ENCODE data around the gene GBA2. TPM values are rescaled to one million over a fixed set of nuclear protein-coding genes. Genes with fewer than 3 reads are reported as not detected.

Gene GBA2
- total RNA-seq, 2 donors from 2014 or later, result 54.2 to 111 TPM

- peak; percentile 63 for ATAC-seq
- TF ChIP-seq, protein P1, sequence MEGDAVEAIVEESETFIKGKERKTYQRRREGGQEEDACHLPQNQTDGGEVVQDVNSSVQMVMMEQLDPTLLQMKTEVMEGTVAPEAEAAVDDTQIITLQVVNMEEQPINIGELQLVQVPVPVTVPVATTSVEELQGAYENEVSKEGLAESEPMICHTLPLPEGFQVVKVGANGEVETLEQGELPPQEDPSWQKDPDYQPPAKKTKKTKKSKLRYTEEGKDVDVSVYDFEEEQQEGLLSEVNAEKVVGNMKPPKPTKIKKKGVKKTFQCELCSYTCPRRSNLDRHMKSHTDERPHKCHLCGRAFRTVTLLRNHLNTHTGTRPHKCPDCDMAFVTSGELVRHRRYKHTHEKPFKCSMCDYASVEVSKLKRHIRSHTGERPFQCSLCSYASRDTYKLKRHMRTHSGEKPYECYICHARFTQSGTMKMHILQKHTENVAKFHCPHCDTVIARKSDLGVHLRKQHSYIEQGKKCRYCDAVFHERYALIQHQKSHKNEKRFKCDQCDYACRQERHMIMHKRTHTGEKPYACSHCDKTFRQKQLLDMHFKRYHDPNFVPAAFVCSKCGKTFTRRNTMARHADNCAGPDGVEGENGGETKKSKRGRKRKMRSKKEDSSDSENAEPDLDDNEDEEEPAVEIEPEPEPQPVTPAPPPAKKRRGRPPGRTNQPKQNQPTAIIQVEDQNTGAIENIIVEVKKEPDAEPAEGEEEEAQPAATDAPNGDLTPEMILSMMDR (IDR thresholded peaks at IDR 0.05), result no peak
- TF ChIP-seq POLR2A (IDR thresholded peaks at IDR 0.05), result peak in 2 of 3 donors; percentile 45 to 61
- WGBS, 2 donors, result 0 to 5% methylated on average over 38 to 49 of the region's 61 CpGs
These were observed 58.3 kb downstream of the GBA2 start for GRCh38 chr9:35690614-35691333.

DNA sequence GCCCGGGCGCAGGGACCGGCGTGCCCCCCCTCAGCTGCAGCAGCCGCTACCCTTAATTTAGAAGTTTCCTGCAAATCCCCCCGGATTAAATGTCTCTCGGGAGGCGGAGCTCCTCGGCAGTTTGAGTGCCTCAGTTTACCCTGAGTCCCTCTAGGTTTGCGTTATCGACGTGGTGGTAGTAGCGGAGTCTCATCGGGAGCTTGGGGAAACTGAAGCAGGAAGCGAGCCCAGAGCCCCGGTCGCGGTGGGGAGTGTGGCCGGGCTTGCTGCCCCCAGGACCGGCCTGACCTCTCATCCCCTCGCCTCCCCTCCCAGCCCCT, 58.8 kb downstream of the GBA2 start:
- ATAC-seq (no peak), DNase-seq (no peak)
- H3K27me3 ChIP-seq, result no peaks in the 10 kb centered on the region
- 7% methylated on average over 21 of the region's 21 CpGs; no CpG with 5 or more reads in 1 of the 2 donors for WGBS, 2 donors
- no peak for TF ChIP-seq POLR2A (IDR thresholded peaks at IDR 0.05)
- TF ChIP-seq, protein P1 (IDR thresholded peaks at IDR 0.05), result no peak
- H3K27ac ChIP-seq, result peak overlapping the region; percentile 69 to 90 (median 82)
- intact Hi-C loops (cut with DNase I), result no loop called here
- peak overlapping the region; percentile 86 to 88 for H3K4me3 ChIP-seq
- H3K4me1 ChIP-seq, result peaks cover 16% of the 10 kb centered on the region
- no peaks in the 10 kb centered on the region for H3K36me3 ChIP-seq (replicated peaks in 1 of 2; ENCODE audit: insufficient read depth in 1 of 2, low read depth in 2 of 2)
- no peaks in the 10 kb centered on the region for H3K9me3 ChIP-seq

More at GRCh38 chr9:35690614-35691333, 58.3 kb downstream of the GBA2 start:
- peak; percentile 60 to 71 (median 69) for DNase-seq
- Histone ChIP-seq H3K27me3 (no peaks in the 10 kb centered on the region), H3K36me3 (replicated peaks in 1 of 2; ENCODE audit: insufficient read depth in 1 of 2, low read depth in 2 of 2) (no peaks in the 10 kb centered on the region), H3K4me1 (peaks cover 21% of the 10 kb centered on the region), H3K27ac (peak overlapping the region; percentile 69 to 90 (median 82)), H3K4me3 (peak overlapping the region; percentile 86 to 88), H3K9me3 (no peaks in the 10 kb centered on the region)
- intact Hi-C loops (cut with DNase I), result no loop called here

GRCh38 chr9:35689542-35690293, 59.3 kb downstream of the GBA2 start, which contains the start of gene TPM2:
Gene TPM2 (minus strand): TSS chr9:35689925. CDS start chr9:35689817, 108 bp downstream.
- ATAC-seq (peak; percentile 18), DNase-seq (peak; percentile 20 to 37 (median 30))
- H3K27me3 ChIP-seq, result no peaks in the 10 kb centered on the region
- H3K9me3 ChIP-seq, result no peaks in the 10 kb centered on the region
- intact Hi-C loops (cut with DNase I), result no loop called here
- WGBS, 2 donors, result 61 to 84% methylated on average over 43 to 54 of the region's 61 CpGs
- peak within 1 kb of the TSS; percentile 86 to 88 for H3K4me3 ChIP-seq
- peak within 1 kb of the TSS; percentile 69 to 90 (median 82) for H3K27ac ChIP-seq
- H3K36me3 ChIP-seq (replicated peaks in 1 of 2; ENCODE audit: insufficient read depth in 1 of 2, low read depth in 2 of 2), result no peaks in the 10 kb centered on the region
- TF ChIP-seq, protein P1 (IDR thresholded peaks at IDR 0.05), result no peak
- no peak for TF ChIP-seq POLR2A (IDR thresholded peaks at IDR 0.05)
- H3K4me1 ChIP-seq, result peaks cover 11% of the 10 kb centered on the region

GRCh38 chr9:35688558-35689541, 60.2 kb downstream of the GBA2 start:
- Histone ChIP-seq H3K4me1 (peaks cover 11% of the 10 kb centered on the region), H3K9me3 (no peaks in the 10 kb centered on the region), H3K27me3 (no peaks in the 10 kb centered on the region), H3K4me3 (no peak overlapping the region), H3K27ac (peak overlapping the region in 2 of 4 donors; percentile 18 to 90), H3K36me3 (replicated peaks in 1 of 2; ENCODE audit: insufficient read depth in 1 of 2, low read depth in 2 of 2) (no peaks in the 10 kb centered on the region)
- no peak for DNase-seq
- whole genome bisulfite sequencing, 2 donors, result 83 to 87% methylated on average over 11 to 12 of the region's 12 CpGs
- ATAC-seq, result no peak
- intact Hi-C loops (cut with DNase I), result no loop called here
- no peak for TF ChIP-seq POLR2A (IDR thresholded peaks at IDR 0.05)
- TF ChIP-seq, protein P1 (IDR thresholded peaks at IDR 0.05), result no peak
